Testis (tissue), 3 donors: ENCODE measurements around the gene CYP3A5. TPM values are rescaled to one million over a fixed set of nuclear protein-coding genes. Genes with fewer than 3 reads are reported as not detected.
"Not testable (repeated sequence)": the region's sequence is repeated elsewhere in the genome, so short reads cannot be mapped to it uniquely, and the experiment has no call there.

Experiments
- DNase-seq: peaks from one replicate; pipeline ENCODE4 v3.0.0-alpha.2; 2019
- H3K27ac ChIP-seq, 2 donors: fragments of 200-600 bp; sonication (generic); one replicate each; pipeline ENCODE4 v1.5.1; 2019
- H3K27me3 ChIP-seq: fragments of 200-600 bp; sonication (generic); one replicate; pipeline ENCODE4 v1.5.1; 2019
- H3K36me3 ChIP-seq: fragments of 200-600 bp; sonication (generic); one replicate; pipeline ENCODE4 v1.5.1; 2017; ENCODE audit warnings: low read depth; ENCODE audit errors: missing control alignments
- H3K4me1 ChIP-seq: fragments of 200-600 bp; sonication (generic); one replicate; pipeline ENCODE4 v1.5.1; 2019
- H3K4me3 ChIP-seq, 2 donors: fragments of 200-600 bp; sonication (generic); one replicate each; pipeline ENCODE4 v1.5.1; 2017 to 2019
- H3K9me3 ChIP-seq: fragments of 200-600 bp; sonication (generic); one replicate; pipeline ENCODE4 v1.5.1; 2017
- POLR2A ChIP-seq: fragments of 450-650 bp; IDR thresholded peaks from one replicate; pipeline ENCODE4 v1.6.1; 2017; ENCODE audit warnings: antibody characterized with exemption, mild to moderate bottlenecking, moderate library complexity
- WGBS, 2 donors: methylation state at CpG; one replicate each; pipeline ENCODE4 v1.1.5; 2018; 5-methylcytosine and 5-hydroxymethylcytosine counted together
- intact Hi-C: fragments of 100-400 bp; cut with DNase I; formaldehyde crosslinking; loops from one replicate; pipeline ENCODE4 v1.15.1; 2023; ENCODE audit warnings: low total_unique reads
- polyA plus RNA-seq: library from polyadenylated mRNA; stranded (reverse); fragments of 350-450 nt; fragmentation: Illumina TruSeq; extraction: RNeasy Lipid Tissue Mini Kit (QIAGEN cat#74804); gene quantifications from one replicate; pipeline ENCODE4 v1.2.3, GENCODE V29; 2014; ENCODE audit warnings: low read depth, low replicate concordance; ENCODE audit not compliant: insufficient read depth
- total RNA-seq, 2 donors: library from RNA; depleted of rRNA; stranded (reverse); fragments of >200 nt; gene quantifications; one replicate each; pipeline ENCODE4 v1.2.3, GENCODE V29; 2016
- TF ChIP-seq, protein P1 (sequence below), 3 experiments: fragments of 450-650 bp in 2 of 3; fragments of 200-600 bp in 1 of 3; sonication (generic) in 1 of 3; IDR thresholded peaks; one replicate each; pipeline ENCODE4 v1.5.1; 2016 to 2019; ENCODE audit warnings: antibody characterized with exemption in 3 of 3, mild to moderate bottlenecking in 2 of 3, moderate library complexity in 1 of 3

The CYP3A5 gene
- total and polyA plus RNA-seq, 3 donors from 2014 or later: 0.12 to 0.63 (median 0.55) TPM

DNA sequence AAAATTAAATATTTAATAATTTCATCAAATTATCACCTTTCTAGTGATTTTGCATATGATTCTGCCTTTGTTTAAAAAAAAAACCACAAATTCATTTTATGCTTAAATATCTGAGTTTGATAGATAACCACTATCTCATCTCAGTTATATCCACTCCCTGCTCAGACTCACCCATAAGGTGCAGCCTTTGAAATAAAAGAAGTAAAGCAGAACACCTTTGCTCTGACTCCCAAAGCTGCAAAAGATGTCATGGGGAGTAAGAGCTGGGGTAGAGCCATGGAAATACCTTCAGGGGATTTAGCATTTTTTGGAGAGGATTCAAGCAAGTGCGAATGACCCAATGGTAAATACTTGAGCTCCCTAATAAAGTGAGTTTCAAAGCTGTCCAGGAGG lies 15.1 kb upstream of the CYP3A5 start:
- intact Hi-C loops: no loop called here
- Histone ChIP-seq H3K4me1 (no peaks in the 10 kb centered on the region), H3K9me3 (no peaks in the 10 kb centered on the region), H3K27ac (no peak overlapping the region), H3K27me3 (no peaks in the 10 kb centered on the region), H3K36me3 (no peaks in the 10 kb centered on the region), H3K4me3 (no peak overlapping the region)
- DNase-seq: no peak
- 69 to 93% methylated on average over 1 of the region's 1 CpG for WGBS, 2 donors
- TF ChIP-seq, protein P1, sequence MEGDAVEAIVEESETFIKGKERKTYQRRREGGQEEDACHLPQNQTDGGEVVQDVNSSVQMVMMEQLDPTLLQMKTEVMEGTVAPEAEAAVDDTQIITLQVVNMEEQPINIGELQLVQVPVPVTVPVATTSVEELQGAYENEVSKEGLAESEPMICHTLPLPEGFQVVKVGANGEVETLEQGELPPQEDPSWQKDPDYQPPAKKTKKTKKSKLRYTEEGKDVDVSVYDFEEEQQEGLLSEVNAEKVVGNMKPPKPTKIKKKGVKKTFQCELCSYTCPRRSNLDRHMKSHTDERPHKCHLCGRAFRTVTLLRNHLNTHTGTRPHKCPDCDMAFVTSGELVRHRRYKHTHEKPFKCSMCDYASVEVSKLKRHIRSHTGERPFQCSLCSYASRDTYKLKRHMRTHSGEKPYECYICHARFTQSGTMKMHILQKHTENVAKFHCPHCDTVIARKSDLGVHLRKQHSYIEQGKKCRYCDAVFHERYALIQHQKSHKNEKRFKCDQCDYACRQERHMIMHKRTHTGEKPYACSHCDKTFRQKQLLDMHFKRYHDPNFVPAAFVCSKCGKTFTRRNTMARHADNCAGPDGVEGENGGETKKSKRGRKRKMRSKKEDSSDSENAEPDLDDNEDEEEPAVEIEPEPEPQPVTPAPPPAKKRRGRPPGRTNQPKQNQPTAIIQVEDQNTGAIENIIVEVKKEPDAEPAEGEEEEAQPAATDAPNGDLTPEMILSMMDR (IDR thresholded peaks at IDR 0.05): no peak
- no peak for TF ChIP-seq POLR2A

GRCh38 chr7:99694201-99694911 lies 14.6 kb upstream of the CYP3A5 start:
- H3K36me3 ChIP-seq: no peaks in the 10 kb centered on the region
- DNase-seq: no peak
- WGBS, 2 donors: 89 to 90% methylated on average over 5 of the region's 5 CpGs
- intact Hi-C loops: no loop called here
- TF ChIP-seq, protein P1 (IDR thresholded peaks at IDR 0.05): no peak
- TF ChIP-seq POLR2A: no peak
- H3K27me3 ChIP-seq: no peaks in the 10 kb centered on the region
- H3K4me3 ChIP-seq: no peak overlapping the region
- no peaks in the 10 kb centered on the region for H3K4me1 ChIP-seq
- H3K27ac ChIP-seq: no peak overlapping the region
- no peaks in the 10 kb centered on the region for H3K9me3 ChIP-seq

DNA sequence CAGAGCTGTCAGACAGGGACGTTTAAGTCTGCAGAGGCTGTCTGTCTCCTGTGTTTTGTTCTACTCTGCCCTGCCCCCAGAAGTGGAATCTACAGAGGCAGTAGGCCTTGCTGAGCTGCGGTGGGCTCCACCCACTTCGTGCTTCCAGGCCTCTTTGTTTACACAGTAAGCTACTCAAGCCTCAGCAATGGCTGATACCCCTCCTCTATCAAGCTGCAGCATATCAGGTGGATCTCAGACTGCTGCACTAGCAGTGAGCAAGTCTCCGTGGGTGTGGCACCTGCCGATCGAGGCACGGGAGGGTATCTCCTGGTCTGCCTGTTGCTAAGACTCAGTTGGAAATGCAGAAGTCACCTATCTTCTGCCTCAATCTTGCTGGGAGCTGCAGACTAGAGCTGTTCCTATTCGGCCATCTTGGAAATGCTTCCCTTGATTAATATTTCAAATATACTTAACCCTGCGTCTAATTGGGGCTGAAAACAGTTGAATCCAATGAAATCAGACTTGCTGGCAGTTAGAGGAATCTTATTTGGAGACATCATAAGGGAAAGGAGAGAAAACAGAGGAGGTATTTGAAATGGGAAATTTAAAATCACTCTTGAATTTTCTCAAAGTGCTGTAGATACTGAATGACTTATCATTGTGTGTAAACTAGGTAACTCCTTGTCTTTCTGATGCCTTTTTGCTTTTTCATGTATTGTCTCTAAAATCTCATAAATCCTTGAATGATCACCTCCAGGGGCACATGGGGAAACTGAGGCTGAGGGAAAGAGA lies 13.8 kb upstream of the CYP3A5 start:
- TF ChIP-seq, protein P1 (IDR thresholded peaks at IDR 0.05): no peak
- no peak for TF ChIP-seq POLR2A
- intact Hi-C loops: no loop called here
- Histone ChIP-seq H3K4me3 (no peak overlapping the region), H3K27ac (no peak overlapping the region), H3K36me3 (no peaks in the 10 kb centered on the region), H3K9me3 (no peaks in the 10 kb centered on the region), H3K27me3 (no peaks in the 10 kb centered on the region), H3K4me1 (no peaks in the 10 kb centered on the region)
- WGBS, 2 donors: 68 to 80% methylated on average over 4 to 9 of the region's 9 CpGs
- DNase-seq: no peak

- no peaks in the 10 kb centered on the region for H3K27me3 ChIP-seq
- H3K36me3 ChIP-seq: no peaks in the 10 kb centered on the region
- 67 to 68% methylated on average over 2 to 5 of the region's 5 CpGs for WGBS, 2 donors
- H3K27ac ChIP-seq: no peak overlapping the region
- no peaks in the 10 kb centered on the region for H3K9me3 ChIP-seq
- H3K4me1 ChIP-seq: no peaks in the 10 kb centered on the region
- intact Hi-C loops: no loop called here
- TF ChIP-seq, protein P1 (IDR thresholded peaks at IDR 0.05): no peak
- H3K4me3 ChIP-seq: no peak overlapping the region
- DNase-seq: no peak
These were observed 13.3 kb upstream of the CYP3A5 start for GRCh38 chr7:99693100-99693426.

GRCh38 chr7:99692563-99692962 lies 12.8 kb upstream of the CYP3A5 start:
- WGBS, 2 donors: 85 to 86% methylated on average over 6 of the region's 6 CpGs
- H3K4me3 ChIP-seq, DNase-seq, H3K27ac ChIP-seq, intact Hi-C loops, H3K36me3 ChIP-seq, H3K4me1 ChIP-seq, H3K9me3 ChIP-seq, H3K27me3 ChIP-seq: not testable (repeated sequence)

GRCh38 chr7:99691658-99692057 lies 11.9 kb upstream of the CYP3A5 start:
- H3K4me3 ChIP-seq, H3K9me3 ChIP-seq, intact Hi-C loops, H3K27ac ChIP-seq, H3K27me3 ChIP-seq, H3K36me3 ChIP-seq, H3K4me1 ChIP-seq, DNase-seq: not testable (repeated sequence)
- WGBS, 2 donors: 95 to 100% methylated on average over 1 of the region's 1 CpG

DNA sequence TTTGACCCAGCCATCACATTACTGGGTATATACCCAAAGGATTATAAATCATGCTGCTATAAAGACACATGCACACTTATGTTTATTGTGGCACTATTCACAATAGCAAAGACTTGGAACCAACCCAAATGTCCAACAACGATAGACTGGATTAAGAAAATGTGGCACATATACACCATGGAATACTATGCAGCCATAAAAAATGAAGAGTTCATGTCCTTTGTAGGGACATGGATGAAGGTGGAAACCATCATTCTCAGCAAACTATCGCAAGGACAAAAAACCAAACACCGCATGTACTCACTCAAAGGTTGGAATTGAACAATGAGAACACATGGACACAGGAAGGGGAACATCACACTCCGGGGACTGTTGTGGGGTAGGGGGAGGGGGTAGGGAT lies 11.1 kb upstream of the CYP3A5 start:
- H3K4me1 ChIP-seq, H3K4me3 ChIP-seq, H3K36me3 ChIP-seq, H3K27me3 ChIP-seq, DNase-seq, intact Hi-C loops, H3K9me3 ChIP-seq, H3K27ac ChIP-seq: not testable (repeated sequence)
- 93 to 95% methylated on average over 4 of the region's 4 CpGs for WGBS, 2 donors
